IMR-90 (cell line): Measurements from ENCODE around the gene VAT1L. TPM values are rescaled to one million over a fixed set of nuclear protein-coding genes. Genes with fewer than 3 reads are reported as not detected.
A peak's percentile ranks its signal among the peaks of the same experiment; 100 is the strongest.

Source experiments
- ATAC-seq: fragments of 200-7000 bp; cut with Tn5 transposase; 2 replicates; pipeline ENCODE4 v1.9.1; 2020; ENCODE audit warnings: low read depth, mild to moderate bottlenecking, moderate library complexity
- BruUV-seq: library from RNA; stranded (reverse); fragments of 400-500 nt; replicated peaks from 2 replicates; lab custom pipeline; 2021; lab: Mats Ljungman, UMichigan
- CTCF ChIA-PET: fragments of 300-600 bp; formaldehyde crosslinking; extraction: SDS; loops from one replicate; lab custom pipeline; 2021; ENCODE audit warnings: antibody characterized with exemption; lab: Yijun Ruan, JAX
- POLR2A ChIA-PET: fragments of 300-600 bp; sonication (Branson Sonifier 250); formaldehyde crosslinking; loops from one replicate; lab custom pipeline; 2022; ENCODE audit warnings: antibody characterized with exemption; ENCODE audit not compliant: unreplicated experiment; lab: Charles Lee
- DNase-seq: peaks from one replicate; pipeline ENCODE4 v3.0.0; 2013
- H2AFZ ChIP-seq: replicated peaks from 2 replicates; pipeline ENCODE3; 2013; ENCODE audit warnings: low read length, mild to moderate bottlenecking; ENCODE audit not compliant: poor library complexity
- H2AK5ac ChIP-seq: 2 replicates; pipeline ENCODE4 v1.6.1; 2013; ENCODE audit warnings: low read depth, low read length, inconsistent platforms
- H2AK9ac ChIP-seq: replicated peaks from 2 replicates; pipeline ENCODE3; 2013; ENCODE audit warnings: mild to moderate bottlenecking, low read depth, low read length, moderate library complexity; ENCODE audit not compliant: poor library complexity
- H2BK120ac ChIP-seq: 2 replicates; pipeline ENCODE4 v1.6.1; 2013; ENCODE audit warnings: low read depth, low read length, inconsistent platforms
- H2BK15ac ChIP-seq: 3 replicates; pipeline ENCODE4 v1.6.1; 2013; ENCODE audit warnings: low read depth, low read length, inconsistent platforms
- H2BK20ac ChIP-seq: 2 replicates; pipeline ENCODE4 v1.6.1; 2013; ENCODE audit warnings: low read depth, mild to moderate bottlenecking, inconsistent platforms, low read length, moderate library complexity
- H2BK5ac ChIP-seq: 2 replicates; pipeline ENCODE4 v1.6.1; 2013; ENCODE audit warnings: mild to moderate bottlenecking, low read depth, low read length, inconsistent platforms; ENCODE audit not compliant: poor library complexity, severe bottlenecking
- H3K14ac ChIP-seq: replicated peaks from 2 replicates; pipeline ENCODE4 v1.6.1; 2013; ENCODE audit warnings: low read depth, low read length, inconsistent platforms
- H3K18ac ChIP-seq: 2 replicates; pipeline ENCODE4 v1.6.1; 2013; ENCODE audit warnings: low read depth, low read length, control low read depth
- H3K23ac ChIP-seq: 2 replicates; pipeline ENCODE4 v1.6.1; 2013; ENCODE audit warnings: low read depth, low read length, inconsistent platforms
- H3K27ac ChIP-seq: 2 replicates; pipeline ENCODE4 v1.5.1; 2013; ENCODE audit warnings: mild to moderate bottlenecking, control low read depth, low read length; ENCODE audit not compliant: insufficient read depth
- H3K27me3 ChIP-seq: 2 replicates; pipeline ENCODE4 v1.6.1; 2013; ENCODE audit warnings: low read length; ENCODE audit not compliant: control insufficient read depth, insufficient read depth
- H3K36me3 ChIP-seq: 2 replicates; pipeline ENCODE4 v1.6.1; 2013; ENCODE audit warnings: low read length, mixed read lengths; ENCODE audit not compliant: control insufficient read depth, insufficient read depth
- H3K4ac ChIP-seq: 2 replicates; pipeline ENCODE4 v1.6.1; 2013; ENCODE audit warnings: low read depth, low read length, inconsistent platforms
- H3K4me1 ChIP-seq: 2 replicates; pipeline ENCODE4 v1.6.1; 2013; ENCODE audit warnings: low read length, mixed read lengths; ENCODE audit not compliant: control insufficient read depth, insufficient read depth
- H3K4me2 ChIP-seq: 2 replicates; pipeline ENCODE4 v1.6.1; 2013; ENCODE audit warnings: low read depth, mild to moderate bottlenecking, control low read depth, low read length, moderate library complexity
- H3K4me3 ChIP-seq: 2 replicates; pipeline ENCODE4 v1.5.1; 2013; ENCODE audit warnings: low read depth, mild to moderate bottlenecking, control low read depth, low read length, moderate library complexity; ENCODE audit not compliant: insufficient read depth
- H3K56ac ChIP-seq: 2 replicates; pipeline ENCODE4 v1.6.1; 2013; ENCODE audit warnings: low read length, inconsistent platforms; ENCODE audit not compliant: insufficient read depth; ENCODE audit errors: extremely low read depth
- H3K79me1 ChIP-seq, 2 experiments: 2 replicates each; pipeline ENCODE4 v1.6.1; 2013; ENCODE audit warnings: low read length in 2 of 2, inconsistent platforms in 1 of 2, low read depth in 1 of 2
- H3K9ac ChIP-seq: 2 replicates; pipeline ENCODE4 v1.6.1; 2013; ENCODE audit warnings: low read depth, low read length, control low read depth
- H3K9me1 ChIP-seq: 2 replicates; pipeline ENCODE4 v1.6.1; 2013; ENCODE audit warnings: low read length, inconsistent platforms; ENCODE audit not compliant: insufficient read depth
- H3K9me3 ChIP-seq: 2 replicates; pipeline ENCODE4 v1.6.1; 2013; ENCODE audit warnings: low read length; ENCODE audit not compliant: control insufficient read depth, insufficient read depth
- H4K20me1 ChIP-seq: 2 replicates; pipeline ENCODE4 v1.6.1; 2013; ENCODE audit warnings: low read length, inconsistent platforms; ENCODE audit not compliant: insufficient read depth
- H4K5ac ChIP-seq: 2 replicates; pipeline ENCODE4 v1.6.1; 2013; ENCODE audit warnings: mild to moderate bottlenecking, low read depth, low read length, control low read depth
- H4K8ac ChIP-seq, 2 experiments: 2 replicates each; pipeline ENCODE4 v1.6.1; 2013; ENCODE audit warnings: low read depth in 2 of 2, low read length in 2 of 2, control low read depth in 1 of 2, inconsistent platforms in 1 of 2
- H4K91ac ChIP-seq: 2 replicates; pipeline ENCODE4 v1.6.1; 2013; ENCODE audit warnings: low read depth, low read length, inconsistent platforms; ENCODE audit not compliant: insufficient read depth
- CEBPB ChIP-seq: IDR thresholded peaks from 2 replicates; pipeline ENCODE4 v1.6.1; 2012; ENCODE audit warnings: low read depth, low read length, improper control_type of control experiment
- WGBS, 2 experiments: methylation state at CpG; one replicate each; pipeline versions ENCODE4 v1.1.5 to v1.1.7; 2013; ENCODE audit warnings: missing lambda C conversion rate in 2 of 2; ENCODE audit not compliant: insufficient read length in 1 of 2; ENCODE audit errors: extremely low coverage in 2 of 2; 5-methylcytosine and 5-hydroxymethylcytosine counted together
- dilution Hi-C: fragments of 300-500 bp; cut with HindIII; formaldehyde crosslinking; loops from one replicate; pipeline ENCODE4 v1.14.3; 2018; ENCODE audit warnings: low sequenced_read_pairs; ENCODE audit not compliant: unreplicated experiment
- in situ Hi-C: fragments of 300-500 bp; cut with MboI; formaldehyde crosslinking; loops from 3 replicates; pipeline ENCODE4 v1.14.3; 2019; ENCODE audit warnings: low sequenced_read_pairs, inconsistent platforms, mixed read lengths
- intact Hi-C: fragments of 100-400 bp; cut with micrococcal nuclease; formaldehyde crosslinking; loops from 2 replicates; pipeline ENCODE4 v1.10.0; 2022
- polyA plus RNA-seq, 3 experiments: library from polyadenylated mRNA; depleted of rRNA; stranded (reverse); fragments of >200 nt; gene quantifications; 2 replicates each; pipeline ENCODE4 v1.2.3, GENCODE V29; 2012; ENCODE audit warnings: low replicate concordance in 1 of 3
- total RNA-seq: library from RNA; depleted of rRNA; stranded (reverse); fragments of >200 nt; gene quantifications from 2 replicates; pipeline ENCODE4 v1.2.3, GENCODE V29; 2012
- TF ChIP-seq, protein P1 (sequence below): fragments of 150-350 bp; IDR thresholded peaks from 2 replicates; pipeline ENCODE4 v1.6.1; 2017; ENCODE audit warnings: mild to moderate bottlenecking, antibody characterized with exemption, low read length, low read depth

The VAT1L gene
- total and polyA plus RNA-seq, 2 of the 4 experiments (the other 2 are of a cell fraction): 15.4 to 18.5 TPM

DNA sequence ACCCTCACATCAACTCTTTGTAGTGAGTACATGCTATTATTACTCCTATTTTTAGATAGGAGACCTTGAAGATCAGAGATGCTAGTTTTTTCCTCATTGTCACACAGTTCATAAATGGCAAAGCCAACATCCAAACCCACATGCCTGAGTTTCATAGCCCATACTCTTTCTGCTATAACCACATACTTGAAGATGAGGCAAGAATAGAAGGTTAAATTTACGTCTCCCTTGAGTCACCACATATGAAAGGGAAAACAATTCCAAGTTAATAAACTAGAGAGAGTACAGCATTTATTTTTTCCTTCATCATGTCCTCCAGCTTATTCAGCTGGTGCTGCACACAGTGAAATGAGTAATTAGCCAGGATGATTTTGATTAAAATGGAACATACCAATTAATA, 42.4 kb upstream of the VAT1L start:
- Histone ChIP-seq H4K8ac (no peak overlapping the region), H3K4me3 (no peak overlapping the region), H2BK20ac (no peak overlapping the region), H3K4me2 (peak overlapping the region; percentile 14; the same call in 1 of the 2 replicates), H4K20me1 (no peaks in the 10 kb centered on the region), H3K56ac (no peak overlapping the region), H3K18ac (no peak overlapping the region), H3K9ac (no peak overlapping the region), H3K36me3 (no peaks in the 10 kb centered on the region), H2BK5ac (no peak overlapping the region), H3K79me1 (no peaks in the 10 kb centered on the region), H3K23ac (no peak overlapping the region), H3K9me3 (no peaks in the 10 kb centered on the region), H2BK15ac (no peak overlapping the region; the same call in 2 of the 3 replicates), H3K9me1 (no peaks in the 10 kb centered on the region), H4K5ac (no peak overlapping the region), H3K27me3 (peaks cover 9% of the 10 kb centered on the region), H3K14ac (no peak overlapping the region), H3K4ac (no peak overlapping the region), H2AFZ (no peak overlapping the region), H2BK120ac (no peak overlapping the region), H2AK9ac (no peak overlapping the region), H3K27ac (no peak overlapping the region), H3K4me1 (peaks cover 6% of the 10 kb centered on the region), H2AK5ac (no peak overlapping the region), H4K91ac (no peak overlapping the region)
- intact Hi-C loops (no loop called here), dilution Hi-C loops (no loop called here), in situ Hi-C loops (no loop called here)
- WGBS, 2 experiments: no CpG with 5 or more reads among the region's 1 CpG
- POLR2A ChIA-PET: no interaction called here
- DNase-seq: peak; percentile 62
- CTCF ChIA-PET: no interaction called here
- peak; percentile 70 for TF ChIP-seq CEBPB
- TF ChIP-seq, protein P1, sequence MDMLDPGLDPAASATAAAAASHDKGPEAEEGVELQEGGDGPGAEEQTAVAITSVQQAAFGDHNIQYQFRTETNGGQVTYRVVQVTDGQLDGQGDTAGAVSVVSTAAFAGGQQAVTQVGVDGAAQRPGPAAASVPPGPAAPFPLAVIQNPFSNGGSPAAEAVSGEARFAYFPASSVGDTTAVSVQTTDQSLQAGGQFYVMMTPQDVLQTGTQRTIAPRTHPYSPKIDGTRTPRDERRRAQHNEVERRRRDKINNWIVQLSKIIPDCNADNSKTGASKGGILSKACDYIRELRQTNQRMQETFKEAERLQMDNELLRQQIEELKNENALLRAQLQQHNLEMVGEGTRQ: no peak
- BruUV-seq: no TSS peak
- ATAC-seq: peak; percentile 78
